Brain microvascular endothelial cell (primary cell): ENCODE data around the gene CBLIF.
"Not testable (repeated sequence)": the region's sequence is repeated elsewhere in the genome, so short reads cannot be mapped to it uniquely, and the experiment has no call there.

ENCODE experiments used
- DNase-seq: peaks from one replicate; pipeline ENCODE4 v3.0.0-alpha.2; 2020
- H3K27ac ChIP-seq: fragments of 250-450 bp; sonication (Bioruptor Pico); 2 replicates; pipeline ENCODE4 v1.5.1; 2020; ENCODE audit warnings: mild to moderate bottlenecking, moderate library complexity
- H3K27me3 ChIP-seq: fragments of 250-450 bp; sonication (Bioruptor Pico); replicated peaks from 2 replicates; pipeline ENCODE4 v1.5.1; 2020; ENCODE audit warnings: mild to moderate bottlenecking
- H3K36me3 ChIP-seq: fragments of 250-450 bp; sonication (Bioruptor Pico); replicated peaks from 2 replicates; pipeline ENCODE4 v1.5.1; 2020; ENCODE audit warnings: mild to moderate bottlenecking
- H3K4me3 ChIP-seq: 2 replicates; pipeline ENCODE4 v1.5.1; 2011; ENCODE audit warnings: low read depth, mild to moderate bottlenecking, control low read depth, low read length, moderate library complexity
- in situ Hi-C: cut with HindIII; loops from 2 replicates; pipeline ENCODE4 v1.10.0; 2017; ENCODE audit warnings: low sequenced_read_pairs, low pct_ligation_motif_present
- TF ChIP-seq, protein P1 (sequence below): IDR thresholded peaks from 2 replicates; pipeline ENCODE4 v1.5.1; 2011; ENCODE audit warnings: low read depth, mild to moderate bottlenecking, moderate library complexity, low read length, control low read depth, inconsistent platforms; ENCODE audit errors: missing control alignments

Gene CBLIF

DNA sequence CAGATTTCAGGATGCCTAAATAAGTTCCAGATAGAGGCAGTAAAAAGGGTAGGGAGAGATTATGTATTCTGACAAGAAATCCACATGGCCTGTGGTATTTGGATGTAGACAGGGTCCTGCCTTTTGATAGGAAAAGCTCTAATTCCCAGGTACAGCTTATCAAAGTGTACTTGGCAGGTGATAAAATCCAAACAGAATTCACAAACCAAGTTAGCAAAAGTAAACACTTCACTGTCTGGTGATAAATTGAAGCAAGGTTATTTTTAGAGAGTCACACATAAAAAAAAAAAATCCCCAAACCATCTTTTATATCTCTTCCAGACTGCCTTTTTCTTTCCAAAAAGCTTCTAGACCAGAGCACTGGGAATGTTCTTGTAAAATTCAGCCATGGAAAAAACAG, 5.7 kb downstream of the CBLIF start:
- no peaks in the 10 kb centered on the region for H3K27me3 ChIP-seq
- TF ChIP-seq, protein P1, sequence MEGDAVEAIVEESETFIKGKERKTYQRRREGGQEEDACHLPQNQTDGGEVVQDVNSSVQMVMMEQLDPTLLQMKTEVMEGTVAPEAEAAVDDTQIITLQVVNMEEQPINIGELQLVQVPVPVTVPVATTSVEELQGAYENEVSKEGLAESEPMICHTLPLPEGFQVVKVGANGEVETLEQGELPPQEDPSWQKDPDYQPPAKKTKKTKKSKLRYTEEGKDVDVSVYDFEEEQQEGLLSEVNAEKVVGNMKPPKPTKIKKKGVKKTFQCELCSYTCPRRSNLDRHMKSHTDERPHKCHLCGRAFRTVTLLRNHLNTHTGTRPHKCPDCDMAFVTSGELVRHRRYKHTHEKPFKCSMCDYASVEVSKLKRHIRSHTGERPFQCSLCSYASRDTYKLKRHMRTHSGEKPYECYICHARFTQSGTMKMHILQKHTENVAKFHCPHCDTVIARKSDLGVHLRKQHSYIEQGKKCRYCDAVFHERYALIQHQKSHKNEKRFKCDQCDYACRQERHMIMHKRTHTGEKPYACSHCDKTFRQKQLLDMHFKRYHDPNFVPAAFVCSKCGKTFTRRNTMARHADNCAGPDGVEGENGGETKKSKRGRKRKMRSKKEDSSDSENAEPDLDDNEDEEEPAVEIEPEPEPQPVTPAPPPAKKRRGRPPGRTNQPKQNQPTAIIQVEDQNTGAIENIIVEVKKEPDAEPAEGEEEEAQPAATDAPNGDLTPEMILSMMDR: no peak
- in situ Hi-C loops: no loop called here
- H3K4me3 ChIP-seq: no peak overlapping the region
- H3K27ac ChIP-seq: no peak overlapping the region
- no peak for DNase-seq
- H3K36me3 ChIP-seq: no peaks in the 10 kb centered on the region

DNA sequence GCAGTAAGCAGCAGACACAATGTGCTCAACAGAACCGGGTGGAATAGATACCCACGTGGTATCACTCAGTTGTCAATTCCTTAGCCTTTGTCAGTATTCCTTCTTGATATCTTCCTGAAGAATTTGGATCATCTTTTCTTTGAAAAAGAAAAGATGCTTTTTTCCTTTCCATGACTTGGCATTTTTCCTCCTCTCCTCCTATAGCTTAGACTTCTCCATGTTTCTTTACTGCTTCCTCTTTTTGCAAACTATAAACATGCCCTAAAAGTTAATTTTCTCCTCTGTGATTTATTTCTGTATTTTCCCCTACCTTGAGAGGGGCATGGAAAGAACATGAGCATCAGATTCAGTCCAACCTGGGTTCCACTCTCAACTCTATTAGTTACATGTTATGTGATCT, 11.7 kb downstream of the CBLIF start:
- Histone ChIP-seq H3K4me3 (no peak overlapping the region), H3K36me3 (no peaks in the 10 kb centered on the region), H3K27ac (no peak overlapping the region), H3K27me3 (no peaks in the 10 kb centered on the region)
- TF ChIP-seq, protein P1: no peak
- DNase-seq: no peak
- in situ Hi-C loops: no loop called here

DNA sequence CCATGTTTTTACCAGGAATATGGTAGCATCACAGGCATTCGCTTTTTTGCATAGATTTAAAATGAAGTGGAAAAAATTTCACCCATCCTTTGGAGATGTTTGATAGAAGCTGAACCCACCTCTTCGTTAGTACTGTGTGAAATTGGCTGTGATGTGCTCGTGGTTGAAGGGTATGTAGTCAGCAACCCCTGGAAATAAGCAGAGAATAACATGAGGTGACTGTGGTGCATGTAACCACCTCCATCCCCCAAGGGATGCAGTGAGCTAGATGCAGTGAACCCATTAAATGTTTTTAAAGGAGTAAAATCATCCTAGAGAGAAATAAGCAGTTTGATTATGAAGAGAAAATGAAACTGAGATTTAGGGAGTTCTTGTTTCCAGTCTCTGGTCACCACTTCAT, 15.9 kb downstream of the CBLIF start:
- Histone ChIP-seq H3K27ac (no peak overlapping the region), H3K27me3 (no peaks in the 10 kb centered on the region), H3K36me3 (no peaks in the 10 kb centered on the region), H3K4me3 (no peak overlapping the region)
- DNase-seq: no peak
- in situ Hi-C loops: no loop called here
- TF ChIP-seq, protein P1: no peak

DNA sequence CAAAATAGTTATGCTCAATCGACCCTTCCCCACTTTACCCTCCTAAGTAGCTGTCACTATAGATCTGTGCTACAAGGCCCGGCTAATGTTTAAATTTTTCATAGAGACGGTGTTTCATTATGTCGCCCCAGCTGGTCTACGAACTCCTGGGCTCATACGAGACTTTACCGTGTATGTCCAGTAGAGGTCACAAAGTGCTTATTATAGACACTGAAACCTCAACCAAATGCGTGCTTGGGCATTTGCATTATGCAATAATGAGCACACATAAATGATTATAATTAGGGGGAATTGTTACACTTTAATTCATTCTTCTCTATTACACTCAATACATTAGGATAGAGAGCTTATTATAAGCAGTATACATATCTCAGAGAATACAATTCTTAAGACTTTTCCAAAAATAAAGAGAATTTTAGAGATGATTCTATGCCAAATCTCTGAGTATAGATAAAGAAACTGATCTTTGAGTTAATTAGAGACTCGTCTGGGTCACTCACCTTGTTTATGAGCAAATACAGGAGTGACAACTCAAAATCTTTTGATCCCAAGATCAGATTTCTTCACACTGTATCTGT, 22.2 kb downstream of the CBLIF start:
- DNase-seq: peak; percentile 69
- no peaks in the 10 kb centered on the region for H3K27me3 ChIP-seq
- in situ Hi-C loops: no loop called here
- TF ChIP-seq, protein P1: peak; percentile 72
- H3K27ac ChIP-seq: no peak overlapping the region
- H3K4me3 ChIP-seq: no peak overlapping the region
- H3K36me3 ChIP-seq: no peaks in the 10 kb centered on the region

DNA sequence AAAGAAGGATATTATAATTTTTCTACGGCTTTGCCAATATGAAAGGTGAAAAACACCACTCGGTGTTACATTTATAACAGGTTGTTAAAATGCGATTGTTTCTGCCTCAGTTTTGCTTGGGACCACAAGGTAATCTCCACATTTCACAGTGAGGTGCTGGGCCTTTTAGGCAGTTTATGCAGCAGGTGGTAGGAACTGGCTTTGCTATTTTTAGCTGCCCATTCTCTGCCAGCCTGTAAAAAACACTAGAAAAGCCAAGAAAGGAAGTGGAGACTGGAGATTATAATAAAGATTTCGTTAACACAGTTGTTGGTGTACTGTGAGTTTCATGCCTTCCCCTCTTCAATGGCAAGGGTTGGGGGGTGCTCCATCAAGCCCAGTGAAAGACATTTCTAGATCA, 26.7 kb downstream of the CBLIF start:
- in situ Hi-C loops: no loop called here
- no peak for DNase-seq
- H3K36me3 ChIP-seq: no peaks in the 10 kb centered on the region
- TF ChIP-seq, protein P1: no peak
- no peak overlapping the region for H3K4me3 ChIP-seq
- no peak overlapping the region for H3K27ac ChIP-seq
- H3K27me3 ChIP-seq: no peaks in the 10 kb centered on the region

DNA sequence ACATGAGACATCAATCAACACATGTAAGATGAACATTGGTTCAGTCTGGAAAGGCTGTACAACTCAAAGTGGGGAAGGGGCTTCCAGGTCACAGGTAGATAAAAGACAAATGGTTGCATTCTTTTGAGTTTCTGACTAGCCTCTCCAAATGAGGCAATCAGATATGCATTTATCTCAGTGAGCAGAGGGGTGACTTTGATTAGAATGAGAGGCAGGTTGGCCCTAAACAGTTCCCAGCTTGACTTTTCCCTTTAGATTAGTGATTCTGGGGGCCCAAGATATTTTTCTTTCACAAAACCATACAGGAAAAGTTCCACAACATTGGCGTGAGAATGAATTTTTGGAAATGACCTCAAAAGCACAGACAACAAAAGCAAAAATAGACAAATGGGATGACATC, 28.9 kb downstream of the CBLIF start:
- DNase-seq, H3K27ac ChIP-seq, H3K36me3 ChIP-seq, H3K27me3 ChIP-seq, H3K4me3 ChIP-seq, in situ Hi-C loops: not testable (repeated sequence)
